Cardiac muscle cell (in vitro differentiated cells and primary cell): ENCODE data around the gene CAMSAP3. TPM values are rescaled to one million over a fixed set of nuclear protein-coding genes. Genes with fewer than 3 reads are reported as not detected.

ENCODE experiments used
- DNase-seq, 2 donors: peaks; one replicate each; pipeline versions ENCODE4 v3.0.0 to v3.0.0-alpha.2; 2010 to 2017; ENCODE audit warnings: low read depth in 1 of 2, low spot score in 1 of 2
- H3K27ac ChIP-seq: fragments of 200-600 bp; sonication (generic); 2 replicates; pipeline ENCODE4 v1.5.1; 2016
- H3K27me3 ChIP-seq: fragments of 200-600 bp; sonication (generic); 2 replicates; pipeline ENCODE4 v1.6.0; 2016; ENCODE audit warnings: control low read depth
- H3K36me3 ChIP-seq: fragments of 200-600 bp; sonication (generic); 2 replicates; pipeline ENCODE4 v1.5.1; 2016; ENCODE audit warnings: control low read depth
- H3K4me1 ChIP-seq: fragments of 200-600 bp; sonication (generic); 2 replicates; pipeline ENCODE4 v1.8.1; 2017; ENCODE audit warnings: low read depth, mild to moderate bottlenecking, mixed run types
- H3K4me3 ChIP-seq: fragments of 200-600 bp; sonication (generic); 2 replicates; pipeline ENCODE4 v1.5.1; 2016; ENCODE audit warnings: mild to moderate bottlenecking
- H3K9me3 ChIP-seq: fragments of 200-600 bp; sonication (generic); 2 replicates; pipeline ENCODE4 v1.5.1; 2017; ENCODE audit warnings: low read depth, mild to moderate bottlenecking, control low read depth
- polyA plus RNA-seq: library from polyadenylated mRNA; unstranded; fragments of >200 nt; fragmentation: Nextera tagmentation; extraction: Ambion mirVana; gene quantifications from 2 replicates; pipeline ENCODE4 v1.2.1, GENCODE V29; 2016
- total RNA-seq: library from RNA; depleted of rRNA; stranded (reverse); fragments of >200 nt; gene quantifications from 2 replicates; pipeline ENCODE4 v1.2.3, GENCODE V29; 2016
- TF ChIP-seq, protein P1 (sequence below): IDR thresholded peaks from 2 replicates; pipeline ENCODE4 v1.5.1; 2012; ENCODE audit warnings: low read depth, mild to moderate bottlenecking, low read length

The CAMSAP3 gene
- total and polyA plus RNA-seq, 2 experiments from 2014 or later = 10.8 to 13.5 TPM

DNA sequence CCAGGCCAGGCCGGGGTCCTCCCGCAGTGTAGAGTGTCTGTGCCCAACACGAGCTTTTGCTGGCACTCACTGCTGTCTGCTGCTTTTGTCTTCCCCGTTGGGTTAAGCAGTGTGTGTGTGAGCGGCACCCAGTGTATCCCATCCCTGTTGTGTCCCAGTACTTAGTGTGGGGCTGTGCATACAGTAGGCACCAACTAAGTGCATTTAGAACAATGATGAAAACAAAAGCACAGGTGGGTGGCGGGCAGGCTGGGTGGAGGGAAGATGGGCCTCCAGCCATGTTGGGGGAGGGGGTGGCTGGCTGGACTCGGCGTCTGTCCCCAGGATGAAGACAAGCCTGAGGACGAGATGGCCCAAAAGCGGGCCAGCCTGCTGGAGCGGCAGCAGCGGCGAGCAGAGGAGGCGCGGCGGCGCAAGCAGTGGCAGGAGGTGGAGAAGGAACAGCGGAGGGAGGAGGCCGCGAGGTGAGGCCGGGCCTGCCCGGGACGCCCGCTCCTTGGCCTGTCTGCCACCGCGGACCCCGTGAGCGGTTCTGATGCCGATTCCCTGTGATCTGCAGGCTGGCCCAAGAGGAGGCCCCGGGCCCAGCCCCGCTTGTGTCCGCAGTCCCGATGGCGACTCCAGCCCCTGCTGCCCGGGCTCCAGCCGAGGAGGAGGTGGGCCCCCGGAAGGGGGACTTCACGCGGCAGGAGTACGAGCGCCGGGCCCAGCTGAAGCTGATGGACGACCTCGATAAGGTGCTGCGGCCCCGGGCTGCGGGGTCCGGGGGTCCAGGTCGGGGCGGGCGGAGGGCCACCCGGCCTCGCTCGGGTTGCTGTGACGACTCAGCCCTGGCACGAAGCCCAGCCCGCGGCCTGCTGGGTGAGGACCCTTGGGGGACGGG is 19.4 kb downstream of the CAMSAP3 start:
- Histone ChIP-seq H3K4me1 (no peaks in the 10 kb centered on the region), H3K27me3 (no peaks in the 10 kb centered on the region), H3K27ac (no peak overlapping the region), H3K9me3 (no peaks in the 10 kb centered on the region), H3K4me3 (no peak overlapping the region), H3K36me3 (peaks cover 3% of the 10 kb centered on the region)
- DNase-seq = no peak
- TF ChIP-seq, protein P1, sequence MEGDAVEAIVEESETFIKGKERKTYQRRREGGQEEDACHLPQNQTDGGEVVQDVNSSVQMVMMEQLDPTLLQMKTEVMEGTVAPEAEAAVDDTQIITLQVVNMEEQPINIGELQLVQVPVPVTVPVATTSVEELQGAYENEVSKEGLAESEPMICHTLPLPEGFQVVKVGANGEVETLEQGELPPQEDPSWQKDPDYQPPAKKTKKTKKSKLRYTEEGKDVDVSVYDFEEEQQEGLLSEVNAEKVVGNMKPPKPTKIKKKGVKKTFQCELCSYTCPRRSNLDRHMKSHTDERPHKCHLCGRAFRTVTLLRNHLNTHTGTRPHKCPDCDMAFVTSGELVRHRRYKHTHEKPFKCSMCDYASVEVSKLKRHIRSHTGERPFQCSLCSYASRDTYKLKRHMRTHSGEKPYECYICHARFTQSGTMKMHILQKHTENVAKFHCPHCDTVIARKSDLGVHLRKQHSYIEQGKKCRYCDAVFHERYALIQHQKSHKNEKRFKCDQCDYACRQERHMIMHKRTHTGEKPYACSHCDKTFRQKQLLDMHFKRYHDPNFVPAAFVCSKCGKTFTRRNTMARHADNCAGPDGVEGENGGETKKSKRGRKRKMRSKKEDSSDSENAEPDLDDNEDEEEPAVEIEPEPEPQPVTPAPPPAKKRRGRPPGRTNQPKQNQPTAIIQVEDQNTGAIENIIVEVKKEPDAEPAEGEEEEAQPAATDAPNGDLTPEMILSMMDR = no peak

DNA sequence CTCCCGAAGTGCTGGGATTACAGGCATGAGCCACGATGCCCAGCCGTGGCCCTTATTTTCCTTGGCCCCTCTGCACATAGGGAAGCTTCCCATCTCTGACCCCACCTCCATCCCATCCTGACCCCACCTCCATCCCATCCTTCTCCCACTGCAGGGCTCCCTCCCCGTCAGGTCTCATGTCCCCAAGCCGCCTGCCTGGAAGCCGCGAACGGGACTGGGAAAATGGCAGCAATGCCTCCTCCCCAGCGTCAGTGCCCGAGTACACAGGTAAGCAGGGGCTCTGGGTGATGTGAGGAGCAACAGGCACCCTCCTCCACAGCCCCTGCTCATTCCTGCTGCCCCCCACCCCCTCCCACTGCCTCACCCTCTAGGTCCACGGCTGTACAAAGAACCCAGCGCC is 21.5 kb downstream of the CAMSAP3 start:
- H3K27me3 ChIP-seq = no peaks in the 10 kb centered on the region
- no peak overlapping the region for H3K27ac ChIP-seq
- TF ChIP-seq, protein P1 = no peak
- DNase-seq = no peak
- peaks cover 14% of the 10 kb centered on the region for H3K36me3 ChIP-seq
- no peak overlapping the region for H3K4me3 ChIP-seq
- no peaks in the 10 kb centered on the region for H3K9me3 ChIP-seq
- H3K4me1 ChIP-seq = no peaks in the 10 kb centered on the region

DNA sequence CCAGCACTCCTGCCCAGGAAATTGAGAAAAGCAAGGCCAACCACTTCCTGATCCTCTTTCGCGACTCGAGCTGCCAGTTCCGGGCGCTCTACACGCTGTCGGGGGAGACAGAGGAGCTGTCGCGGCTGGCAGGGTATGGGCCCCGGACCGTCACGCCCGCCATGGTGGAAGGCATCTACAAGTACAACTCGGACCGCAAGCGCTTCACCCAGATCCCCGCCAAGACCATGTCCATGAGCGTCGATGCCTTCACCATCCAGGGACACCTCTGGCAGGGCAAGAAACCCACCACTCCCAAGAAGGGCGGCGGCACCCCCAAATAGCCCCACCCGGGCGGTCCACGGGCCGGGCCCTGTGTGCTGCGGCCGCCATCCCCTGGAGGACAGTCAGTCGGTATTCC is 22.1 kb downstream of the CAMSAP3 start:
- H3K4me1 ChIP-seq = no peaks in the 10 kb centered on the region
- no peak overlapping the region for H3K27ac ChIP-seq
- no peak for DNase-seq
- H3K9me3 ChIP-seq = no peaks in the 10 kb centered on the region
- peaks cover 15% of the 10 kb centered on the region for H3K36me3 ChIP-seq
- H3K27me3 ChIP-seq = no peaks in the 10 kb centered on the region
- H3K4me3 ChIP-seq = no peak overlapping the region
- TF ChIP-seq, protein P1 = no peak

DNA sequence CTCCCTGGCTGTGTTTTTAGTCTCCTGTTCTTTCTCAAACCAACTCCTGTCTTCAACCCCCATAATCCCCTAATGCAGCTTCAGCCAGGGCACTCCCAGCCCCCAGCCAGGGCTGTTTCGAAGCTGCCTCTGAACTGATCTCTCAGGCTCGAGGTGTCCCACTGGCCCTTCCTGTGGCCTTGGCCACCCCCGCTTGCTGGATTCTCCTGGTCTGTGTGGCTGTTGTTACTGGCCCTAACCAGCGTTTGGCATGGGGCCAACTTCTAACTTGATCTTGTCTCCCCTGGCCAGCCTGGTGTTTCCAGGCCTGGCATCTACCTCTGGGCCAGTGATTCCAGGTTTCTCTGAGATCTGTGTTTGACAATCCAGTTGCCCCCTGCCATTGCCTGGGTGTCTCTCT is 22.7 kb downstream of the CAMSAP3 start:
- TF ChIP-seq, protein P1 = no peak
- DNase-seq = no peak
- H3K9me3 ChIP-seq = no peaks in the 10 kb centered on the region
- H3K27ac ChIP-seq = no peak overlapping the region
- H3K27me3 ChIP-seq = no peaks in the 10 kb centered on the region
- peaks cover 19% of the 10 kb centered on the region for H3K36me3 ChIP-seq
- no peaks in the 10 kb centered on the region for H3K4me1 ChIP-seq
- no peak overlapping the region for H3K4me3 ChIP-seq

GRCh38 chr19:7618771-7619510 is 23.3 kb downstream of the CAMSAP3 start:
- Histone ChIP-seq H3K27me3 (no peaks in the 10 kb centered on the region), H3K9me3 (no peaks in the 10 kb centered on the region), H3K27ac (no peak overlapping the region), H3K4me3 (no peak overlapping the region), H3K4me1 (no peaks in the 10 kb centered on the region), H3K36me3 (peaks cover 19% of the 10 kb centered on the region)
- TF ChIP-seq, protein P1 = no peak
- DNase-seq = no peak
